Hematopoietic multipotent progenitor cell treated with erythropoietin and hydrocortisone succinate and interleukin-3 and kit ligand, for 4 days (in vitro differentiated cells): ENCODE data around the gene KDM4D.
"Not testable (repeated sequence)": the region's sequence is repeated elsewhere in the genome, so short reads cannot be mapped to it uniquely, and the experiment has no call there.

Experiments used
- DNase-seq: peaks from one replicate; pipeline ENCODE4 v3.0.0-alpha.2; 2015

KDM4D gene

DNA sequence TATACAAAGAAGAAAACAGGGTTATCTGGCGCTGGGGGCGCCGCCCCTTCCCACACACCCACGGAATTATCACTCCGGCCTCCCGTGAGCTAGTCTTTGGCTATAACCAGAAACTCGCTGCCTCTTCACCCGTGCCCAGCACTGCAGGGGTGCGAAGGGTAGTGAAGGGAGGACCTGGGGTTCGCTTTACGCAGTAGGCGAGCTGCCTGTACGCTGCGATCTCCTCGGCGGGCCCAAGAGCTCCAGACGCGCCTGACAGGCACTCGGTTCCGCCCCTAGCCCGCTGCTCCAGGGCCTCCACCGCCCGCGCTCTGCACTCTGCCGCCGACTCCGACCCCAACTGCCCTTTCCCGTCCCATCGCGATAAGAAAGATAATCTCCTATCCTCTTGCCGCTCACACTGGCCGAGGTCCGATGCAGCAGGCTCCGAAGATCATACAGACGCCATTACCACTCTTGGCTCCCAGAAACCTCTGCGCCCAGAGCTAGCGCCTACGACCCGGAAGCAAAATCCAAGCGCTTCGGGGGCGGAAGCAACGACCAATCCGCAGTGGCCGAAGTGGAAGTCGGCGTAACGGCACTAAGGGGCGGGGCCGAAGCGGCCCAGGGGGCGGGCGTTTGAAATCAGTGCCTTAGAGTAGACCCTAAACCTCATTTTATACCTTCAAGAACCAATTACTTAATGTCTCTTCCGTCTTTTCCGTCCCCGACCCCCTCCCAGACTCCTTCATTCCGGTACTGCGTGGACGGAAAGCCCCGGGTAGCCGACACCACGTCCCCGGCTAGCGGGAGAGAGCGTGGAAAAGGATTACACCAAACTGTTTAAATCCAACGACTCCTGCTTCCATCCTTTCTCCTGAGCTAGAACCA lies at the start of gene KDM4D, which contains the start of gene CWC15:
Gene KDM4D, plus strand, starts transcription at position 611 of the 870 bp plus-strand sequence. CDS start 23,664 bp downstream, outside the sequence.
Gene CWC15, minus strand, starts transcription at position 458 of the 870 bp plus-strand sequence. CDS start 1,371 bp downstream, outside the sequence.
- peak; percentile 98 for DNase-seq

DNA sequence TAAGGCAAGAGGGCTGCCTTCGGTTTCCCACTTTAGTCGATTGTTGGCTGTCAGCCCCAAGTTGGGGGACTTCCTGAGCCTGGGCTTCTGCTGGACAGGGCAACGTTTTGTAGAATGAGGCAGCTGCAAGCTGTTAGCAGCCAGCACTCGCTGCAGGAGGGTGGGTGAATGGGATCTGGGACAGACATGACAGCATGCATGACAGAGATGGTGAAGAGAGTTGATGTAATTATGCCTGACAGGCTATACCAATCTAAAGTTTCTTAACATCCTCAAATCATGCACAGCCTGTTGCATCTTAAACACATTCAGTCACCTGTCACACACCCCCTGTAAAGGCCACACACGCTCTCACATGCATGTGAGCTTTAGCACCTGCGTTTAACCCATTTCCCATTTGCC lies 49.3 kb upstream of the KDM4D start:
- DNase-seq, result no peak

DNA sequence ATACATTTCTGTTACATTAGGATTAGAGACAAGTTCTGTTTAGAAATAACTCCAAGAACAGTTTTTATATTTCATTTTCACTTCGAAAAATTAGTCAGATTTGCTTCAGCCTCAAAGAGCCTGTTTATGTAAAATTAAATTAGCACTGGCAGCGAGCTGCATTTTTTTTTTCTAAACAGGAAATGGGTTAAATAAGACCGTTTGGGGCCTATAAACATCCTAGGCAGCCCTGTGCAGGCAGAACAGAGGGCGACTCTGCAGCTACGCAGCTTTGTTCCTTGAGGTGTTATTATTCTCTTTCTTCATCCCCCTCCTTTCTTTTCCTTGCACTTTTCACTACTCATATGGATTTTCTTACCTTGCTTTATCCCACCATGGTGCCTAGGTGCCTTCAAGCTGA lies 48.9 kb upstream of the KDM4D start:
- peak; percentile 26 for DNase-seq

DNA sequence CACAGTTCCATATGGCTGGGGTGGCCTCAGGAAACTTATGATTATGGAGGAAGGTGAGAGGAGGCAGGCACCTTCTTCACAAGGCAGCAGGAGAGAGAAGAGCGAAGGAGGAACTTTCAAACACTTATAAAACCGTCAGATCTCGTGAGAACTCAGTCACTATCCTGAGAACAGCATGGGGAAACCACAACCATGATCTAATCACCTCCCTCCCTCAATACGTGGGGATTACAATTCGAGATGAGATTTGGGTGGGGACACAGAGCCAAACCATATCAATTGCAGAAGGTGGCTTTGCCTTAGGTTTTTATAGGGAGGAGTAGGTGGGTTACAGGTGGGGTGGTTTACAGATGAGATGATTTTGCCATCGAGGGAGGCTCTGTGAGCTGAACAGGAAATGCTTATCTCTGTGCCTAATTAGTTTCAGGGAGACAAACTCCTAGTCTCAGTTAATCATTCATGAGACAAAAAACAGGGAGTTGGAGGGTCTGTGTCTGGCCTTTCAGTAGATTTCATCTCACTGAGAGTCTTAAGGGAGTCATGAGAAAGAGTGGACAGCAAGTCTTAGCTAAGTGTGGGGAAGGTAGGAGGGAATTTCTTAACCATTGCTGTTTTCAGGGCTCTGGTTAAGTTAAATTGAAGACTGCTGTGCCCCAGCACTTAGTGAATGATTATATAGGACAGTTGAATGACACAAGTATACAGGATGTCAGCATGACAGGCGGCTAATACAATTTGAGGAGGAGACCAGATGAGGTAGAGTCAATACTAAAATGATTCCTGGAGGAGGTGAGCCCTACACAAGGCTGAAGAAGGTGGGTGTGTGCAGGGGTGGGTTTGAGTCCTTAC lies 47.9 kb upstream of the KDM4D start:
- no peak for DNase-seq

DNA sequence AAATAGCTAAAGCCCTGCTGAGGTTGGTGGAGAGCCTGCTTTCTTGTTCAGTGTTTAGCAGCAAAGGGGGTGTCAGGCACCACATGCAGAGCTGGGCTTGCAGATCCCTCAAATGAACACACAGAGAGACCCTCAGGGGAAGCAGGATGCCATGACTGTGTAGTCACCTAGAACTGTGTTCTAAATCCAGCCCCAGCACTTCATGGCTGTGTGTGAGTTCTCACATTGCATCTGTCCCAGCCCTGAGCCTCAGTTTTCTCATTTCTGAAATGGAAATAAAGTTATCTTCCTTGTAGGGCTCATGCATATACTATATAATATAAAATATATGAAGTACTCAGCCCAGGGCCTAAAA lies 47.3 kb upstream of the KDM4D start:
- DNase-seq, result no peak

DNA sequence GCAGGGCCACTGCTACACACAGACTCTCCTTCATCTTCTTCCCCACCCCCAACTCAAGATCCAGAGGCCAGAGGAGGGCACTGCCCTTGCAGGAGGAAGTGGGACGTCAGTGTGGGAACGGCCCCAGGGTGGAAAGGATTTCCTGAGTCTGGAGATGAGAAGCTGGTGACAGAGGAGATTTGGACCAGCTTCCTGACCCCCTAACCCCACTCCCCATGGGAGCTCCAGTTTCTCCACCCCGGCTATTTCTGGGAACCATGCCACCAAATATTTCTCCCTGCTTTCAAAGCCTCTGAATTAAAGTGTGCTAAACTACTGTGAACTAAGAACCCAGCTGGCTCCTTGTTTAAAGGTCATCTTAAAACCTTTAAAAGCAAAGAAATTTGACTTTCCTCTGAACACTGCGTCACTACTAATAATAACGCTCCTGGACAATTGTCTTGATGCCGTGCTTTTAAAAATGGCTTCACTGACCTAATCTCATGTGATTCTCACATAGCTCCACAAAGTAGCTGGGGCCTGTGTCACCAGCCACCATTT lies 46.7 kb upstream of the KDM4D start:
- DNase-seq, result peak; percentile 34

DNA sequence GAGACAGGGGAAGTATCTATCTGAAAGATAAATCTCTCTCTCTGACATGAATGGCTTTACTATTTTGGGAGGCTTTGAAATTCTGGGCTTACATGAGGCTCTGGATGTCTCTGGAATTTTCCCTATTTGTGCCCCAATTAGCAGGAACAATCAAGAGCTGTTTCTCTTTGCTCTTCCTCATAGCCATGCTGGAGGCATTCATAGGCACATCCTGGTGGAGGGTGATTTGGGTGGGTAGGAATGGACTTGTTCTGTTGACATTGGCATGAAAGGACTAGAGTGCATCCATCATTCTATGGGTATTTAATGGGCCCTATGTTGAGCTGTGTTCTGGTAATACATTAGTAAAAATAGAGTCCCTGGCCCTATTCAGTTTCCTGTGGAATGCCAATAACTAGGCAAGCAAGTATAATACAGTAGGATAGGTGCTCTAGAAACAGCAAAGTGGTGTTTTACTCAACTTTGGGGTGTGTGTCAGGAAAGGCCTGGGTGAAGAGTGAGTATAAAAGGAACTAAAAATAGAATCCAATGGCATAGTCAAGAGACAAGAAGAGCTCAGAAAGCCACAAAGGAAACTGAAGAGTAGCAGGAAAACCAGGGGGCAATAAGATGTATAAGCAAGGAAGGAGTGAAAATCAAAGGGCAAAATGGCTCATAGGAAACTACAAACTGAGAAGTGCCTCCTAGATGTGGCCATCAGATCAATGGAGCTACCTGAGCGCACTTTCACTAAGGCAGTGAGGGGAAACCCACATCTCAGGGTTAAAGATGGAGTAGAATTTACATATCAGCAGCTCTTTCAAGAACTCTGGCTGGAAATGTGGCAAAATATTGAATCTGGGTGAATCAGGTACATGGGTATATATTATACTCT lies 45.2 kb upstream of the KDM4D start:
- no peak for DNase-seq

DNA sequence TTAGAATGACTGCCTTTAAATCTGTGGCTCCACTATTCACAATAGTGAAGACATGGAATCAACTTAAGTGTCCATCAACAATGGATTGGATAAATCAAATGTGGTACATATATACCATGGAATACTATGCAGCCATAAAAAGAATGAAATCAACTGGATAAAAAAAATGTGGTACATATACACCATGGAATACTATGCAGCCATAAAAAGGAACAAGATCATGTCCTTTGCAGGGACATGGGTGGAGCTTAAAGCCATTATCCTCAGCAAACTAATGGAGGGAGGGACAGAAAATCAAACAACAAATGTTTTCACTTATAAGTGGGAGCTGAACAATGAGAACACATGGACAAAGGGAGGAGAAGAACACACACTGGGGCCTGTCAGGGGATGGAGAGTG lies 41.4 kb upstream of the KDM4D start:
- not testable (repeated sequence) for DNase-seq

DNA sequence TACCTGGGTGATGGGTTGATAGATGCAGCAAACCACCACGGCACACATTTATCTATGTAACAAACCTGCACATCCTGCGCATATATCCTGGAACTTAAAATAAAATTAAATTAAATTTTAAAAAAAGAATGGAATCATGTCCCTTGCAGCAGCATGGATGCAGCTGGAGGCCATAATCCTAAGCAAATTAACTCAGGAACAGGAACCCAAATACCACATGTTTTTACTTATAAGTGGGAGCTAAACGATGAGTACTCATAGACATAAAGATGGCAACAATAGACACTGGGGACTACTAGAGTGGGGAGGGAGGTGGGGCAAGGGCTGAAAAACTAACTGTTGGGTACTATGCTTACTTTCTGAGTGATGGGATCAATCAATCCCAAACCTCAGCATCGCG lies 41.0 kb upstream of the KDM4D start:
- DNase-seq, result no peak

DNA sequence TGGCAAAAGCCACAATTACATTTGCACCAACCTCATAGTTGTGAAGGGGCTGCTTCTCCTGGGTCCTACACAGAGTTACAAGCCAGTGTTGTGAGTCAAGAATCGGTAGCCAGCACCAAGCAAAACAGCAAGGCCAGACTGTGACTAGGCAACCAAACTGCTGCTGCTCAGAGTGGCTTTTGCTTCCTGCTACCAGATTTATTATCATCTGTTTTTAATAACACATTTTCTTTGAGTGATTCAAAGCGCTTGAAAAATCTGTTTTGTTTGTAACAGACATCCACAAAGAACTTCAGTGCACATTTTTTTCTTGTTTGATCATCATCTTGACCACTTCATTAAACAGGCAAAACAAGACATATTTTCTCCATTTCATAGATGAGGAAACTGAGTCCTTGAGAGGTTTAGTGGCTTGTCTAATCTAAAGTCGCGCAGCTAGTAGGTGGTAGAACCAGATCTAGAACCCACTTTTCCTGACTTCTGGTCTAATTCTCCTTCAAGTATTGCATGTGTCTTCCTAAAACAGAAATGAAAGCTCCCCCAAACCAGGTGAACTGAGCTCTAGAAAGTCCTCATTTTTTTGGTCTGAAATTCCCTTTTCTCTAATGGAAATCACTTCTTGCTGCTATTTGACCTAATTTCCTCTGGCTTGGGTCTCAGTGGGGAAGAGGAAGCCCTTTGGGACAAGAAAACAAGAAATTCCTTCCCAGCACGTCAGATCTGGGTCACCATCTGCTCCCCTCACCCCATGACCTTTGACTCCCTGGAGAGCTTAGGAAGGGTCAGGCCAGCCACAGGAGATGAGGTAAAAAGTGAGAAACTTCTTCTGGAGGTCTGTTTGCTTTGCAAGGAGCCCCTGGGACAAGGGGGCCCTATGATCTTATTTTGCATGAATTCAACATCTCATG lies 40.0 kb upstream of the KDM4D start:
- no peak for DNase-seq

DNA sequence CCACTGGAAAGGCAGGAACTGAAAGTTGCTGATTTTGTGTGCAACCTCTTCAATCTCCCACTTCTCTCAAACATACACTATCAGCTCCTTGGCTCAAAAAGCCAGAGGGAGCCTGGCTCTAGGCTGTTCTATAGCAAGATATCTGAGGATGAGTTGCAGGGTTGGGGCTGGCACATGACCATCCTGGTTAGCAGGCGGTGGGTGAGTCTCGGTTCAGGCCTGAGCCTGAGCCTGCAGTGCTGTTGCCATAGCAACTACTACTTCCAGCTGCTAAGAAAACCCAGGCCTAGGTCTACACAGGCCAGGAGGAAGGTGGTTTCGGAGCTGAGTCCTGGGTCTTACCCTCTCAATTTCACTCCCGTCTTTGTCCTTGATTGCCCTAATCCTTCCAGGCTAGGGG lies 39.1 kb upstream of the KDM4D start:
- DNase-seq, result no peak

DNA sequence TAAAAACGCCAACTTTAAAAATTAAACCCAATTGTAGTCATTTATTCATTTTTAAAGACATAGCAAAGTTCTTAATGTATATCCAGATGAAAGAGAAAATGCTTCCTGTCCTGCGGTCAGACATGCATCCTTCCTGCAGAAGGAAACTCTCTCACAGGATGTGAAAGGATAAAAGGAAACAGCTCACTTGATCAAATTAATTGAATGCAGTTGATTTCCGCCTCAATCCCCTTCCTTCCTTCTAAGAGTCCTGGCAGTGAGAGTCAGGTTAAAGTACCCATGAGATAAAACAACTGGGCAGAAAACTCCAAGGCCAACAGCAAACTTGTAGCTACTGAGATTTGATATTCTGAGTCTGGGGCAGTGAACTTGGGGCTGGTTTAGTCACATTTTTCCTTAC lies 38.7 kb upstream of the KDM4D start:
- DNase-seq, result no peak

DNA sequence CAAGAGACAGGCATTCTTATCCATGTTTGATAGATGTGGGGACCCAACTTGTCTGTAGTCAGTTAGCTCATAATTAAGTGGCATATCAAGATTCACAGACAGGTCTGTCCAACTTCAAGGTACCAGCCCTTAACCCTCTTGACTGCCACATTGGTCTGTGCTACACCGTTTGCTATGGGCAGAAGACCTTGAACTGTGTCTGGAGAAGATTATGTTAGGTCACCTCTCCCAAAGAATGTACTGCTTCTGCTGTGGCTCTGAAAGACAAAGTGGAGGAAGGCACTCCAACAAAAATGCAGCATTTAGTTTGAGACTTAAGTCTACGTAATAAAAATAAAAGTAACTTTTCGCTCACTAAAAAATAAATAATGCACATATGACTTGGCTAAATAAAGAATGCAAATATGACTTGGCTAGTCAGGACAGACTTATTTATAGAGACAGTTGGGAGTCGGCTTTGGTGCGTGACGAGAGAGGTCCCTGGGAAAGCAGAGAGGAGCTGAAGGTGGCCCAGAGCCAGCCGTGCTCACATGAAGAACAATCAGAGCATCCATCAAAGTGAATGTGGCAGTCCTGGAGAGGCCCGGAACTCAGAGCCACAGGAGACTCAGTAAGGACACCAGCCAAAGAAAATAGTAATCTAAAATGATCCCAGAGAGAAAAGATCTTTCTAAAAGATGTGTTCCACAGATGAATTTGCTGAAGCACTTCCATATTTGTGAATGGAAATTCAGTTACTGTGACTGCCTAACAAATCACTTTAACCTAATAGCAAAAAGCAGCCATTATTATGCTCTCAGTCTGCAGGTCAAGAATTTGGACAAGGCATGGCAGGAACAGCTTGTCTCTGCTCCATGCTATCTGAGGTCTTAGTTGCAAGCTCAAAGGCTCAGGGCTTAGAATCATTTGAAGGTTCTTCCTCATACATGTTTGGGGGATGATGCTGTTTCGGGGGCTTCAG lies 35.1 kb upstream of the KDM4D start:
- DNase-seq, result no peak

DNA sequence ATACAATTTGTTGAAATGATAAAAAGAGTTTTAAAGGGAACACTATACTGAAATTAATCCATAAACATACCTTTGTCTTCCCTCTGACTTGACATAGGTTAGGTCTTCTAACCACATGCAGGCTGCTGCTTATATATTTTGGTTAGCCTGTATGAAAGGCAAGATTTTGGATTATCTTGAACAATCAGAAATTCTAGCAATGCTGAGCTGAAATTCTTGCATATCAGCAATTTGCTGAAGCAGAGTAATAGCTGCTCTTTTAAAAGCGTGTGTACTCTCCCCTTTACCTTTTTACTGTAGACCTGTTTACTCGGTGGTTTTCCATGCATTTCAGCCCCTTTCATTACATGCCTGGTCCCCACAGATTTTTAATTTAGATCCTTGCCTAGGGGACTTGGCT lies 34.2 kb upstream of the KDM4D start:
- DNase-seq, result no peak

DNA sequence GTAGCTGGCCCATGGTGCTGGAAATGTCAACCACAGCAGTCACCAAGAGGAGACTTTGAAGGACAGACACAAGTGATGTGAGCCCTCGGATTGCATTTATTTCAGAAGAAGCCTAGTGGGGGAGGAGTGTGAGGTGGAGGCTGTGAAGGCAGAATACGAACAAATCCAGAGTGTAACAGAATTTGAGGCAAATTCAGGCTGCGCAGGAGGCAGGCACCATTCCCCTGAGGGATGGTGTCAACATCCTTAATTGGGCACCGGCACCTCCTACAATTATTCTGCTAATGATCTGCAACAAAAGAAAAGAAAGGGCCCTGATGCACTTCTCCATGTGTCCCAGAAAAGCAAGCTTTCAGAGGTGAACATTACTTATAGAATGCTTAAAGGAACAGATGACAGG lies 32.4 kb upstream of the KDM4D start:
- DNase-seq, result no peak

DNA sequence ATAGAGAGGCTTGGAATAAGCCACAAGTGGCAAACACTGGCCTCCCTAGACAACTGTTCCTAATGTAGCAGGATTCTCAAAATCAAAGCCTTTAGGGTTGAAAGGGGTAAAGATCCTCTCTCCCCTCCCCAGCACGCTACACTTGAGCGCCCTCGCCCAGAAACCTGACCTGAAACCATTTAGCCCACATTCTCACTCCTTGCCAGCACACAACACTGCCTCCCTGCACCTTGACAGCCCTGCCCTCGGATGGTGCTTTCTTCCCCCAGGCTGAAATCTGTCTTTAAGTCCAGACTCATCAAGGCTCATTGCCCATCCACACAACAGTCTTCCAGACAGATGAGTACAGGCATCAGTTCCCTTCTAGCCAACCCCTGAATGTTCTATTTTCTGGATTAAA lies 26.7 kb upstream of the KDM4D start:
- no peak for DNase-seq

DNA sequence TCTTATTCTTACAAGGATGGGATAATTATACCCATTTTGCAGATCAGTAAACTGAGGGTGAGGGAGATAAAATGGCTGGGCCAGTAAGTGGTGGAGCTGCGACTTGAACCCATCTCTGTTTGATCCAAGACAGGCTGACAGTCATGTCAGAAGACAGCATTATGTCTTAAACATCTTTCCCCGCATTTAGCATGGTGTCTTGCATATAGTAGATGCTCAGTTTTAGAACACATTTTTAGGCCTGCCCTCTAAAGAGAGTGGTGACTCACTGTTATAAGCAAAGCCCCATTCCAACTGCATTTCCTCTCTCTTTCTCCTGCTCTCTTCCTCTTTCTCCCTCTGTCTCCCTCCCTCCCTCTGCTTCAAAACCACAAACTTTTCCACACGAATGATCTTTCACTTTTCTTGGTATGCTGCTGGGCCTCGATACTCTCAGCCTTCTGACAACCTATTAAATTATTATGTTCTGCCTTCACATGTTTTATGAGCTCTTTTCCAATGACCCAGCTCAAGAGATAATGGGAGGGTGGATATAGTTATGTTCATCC lies 25.4 kb upstream of the KDM4D start:
- DNase-seq, result peak; percentile 40

DNA sequence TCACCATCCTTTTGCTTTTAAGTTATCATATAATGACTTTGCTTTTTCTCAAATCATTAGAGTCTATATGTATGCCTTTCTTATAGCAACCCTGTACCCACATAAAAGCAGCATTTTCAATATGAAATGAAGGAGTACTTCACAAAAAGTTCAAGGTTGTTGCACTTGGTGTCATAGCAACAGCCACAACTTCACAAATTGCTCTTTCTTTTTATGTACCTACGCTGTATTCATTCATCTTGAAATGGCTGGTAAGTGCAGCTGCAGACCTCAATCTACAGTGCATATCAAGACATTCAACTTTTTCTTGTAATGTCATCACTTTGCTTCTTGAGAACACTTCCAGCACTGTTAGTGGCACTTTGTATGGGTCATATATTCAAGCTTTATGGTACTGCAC lies 18.8 kb upstream of the KDM4D start:
- no peak for DNase-seq

DNA sequence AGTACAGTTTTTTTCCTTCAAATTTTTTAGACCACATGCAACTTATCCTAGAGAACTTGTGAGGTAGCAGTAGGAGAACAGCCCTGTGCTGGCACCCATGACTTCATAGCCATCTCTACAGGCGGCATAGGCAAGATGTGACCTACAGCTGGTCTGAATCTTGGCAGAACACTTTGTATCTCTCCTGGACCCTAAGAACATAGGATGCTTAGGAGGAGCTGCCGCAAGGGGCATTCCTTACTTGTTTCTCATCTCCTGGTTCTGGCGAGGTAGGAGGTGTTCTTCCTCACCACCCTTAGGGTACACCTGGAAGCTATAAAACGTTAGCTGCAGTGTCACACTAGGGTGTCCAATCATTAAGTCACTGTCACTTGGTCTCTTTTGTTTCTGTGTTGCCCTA lies 16.5 kb upstream of the KDM4D start:
- no peak for DNase-seq

DNA sequence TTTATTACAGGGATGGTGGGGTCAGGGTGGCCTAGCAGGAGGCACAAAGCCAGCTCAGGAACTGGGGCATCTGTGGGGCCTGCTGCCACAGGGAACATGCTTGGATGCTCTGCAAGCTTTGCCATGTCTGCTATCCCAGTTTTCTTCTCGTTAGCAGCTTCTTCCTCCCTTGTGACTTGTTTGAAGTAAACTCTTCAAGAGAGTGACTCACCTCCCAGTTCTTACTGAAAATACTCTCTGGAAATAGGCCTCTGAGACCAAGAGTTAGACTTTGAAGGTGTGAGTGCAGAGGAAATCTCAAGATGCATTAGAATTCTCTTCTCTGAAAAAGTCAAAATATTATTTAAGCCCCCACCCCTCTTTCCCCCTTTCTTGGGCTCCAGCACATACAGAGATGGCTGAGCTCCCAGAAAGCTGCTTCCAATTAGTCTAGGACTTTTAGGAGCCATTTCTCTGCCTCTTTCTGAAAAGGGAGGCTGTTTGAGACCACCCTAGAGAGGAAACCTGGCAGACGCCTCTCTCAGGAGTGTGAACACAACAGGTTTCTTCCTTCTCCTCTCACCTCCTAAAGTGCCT lies 15.3 kb upstream of the KDM4D start:
- DNase-seq, result no peak
